NCI-H1048 (cell line): ENCODE measurements around the gene ASS1.

Experiments used
- DNase-seq: peaks from one replicate; lab custom pipeline; 2025; lab: John Stamatoyannopoulos, UW

The ASS1 gene

GRCh38 chr9:130454096-130454811 lies 9.5 kb downstream of the ASS1 start:
- DNase-seq: no peak

- no peak for DNase-seq
Observed at GRCh38 chr9:130454812-130455325, 10.1 kb downstream of the ASS1 start.

- DNase-seq: no peak
Observed at GRCh38 chr9:130458027-130458803, 13.5 kb downstream of the ASS1 start.

DNA sequence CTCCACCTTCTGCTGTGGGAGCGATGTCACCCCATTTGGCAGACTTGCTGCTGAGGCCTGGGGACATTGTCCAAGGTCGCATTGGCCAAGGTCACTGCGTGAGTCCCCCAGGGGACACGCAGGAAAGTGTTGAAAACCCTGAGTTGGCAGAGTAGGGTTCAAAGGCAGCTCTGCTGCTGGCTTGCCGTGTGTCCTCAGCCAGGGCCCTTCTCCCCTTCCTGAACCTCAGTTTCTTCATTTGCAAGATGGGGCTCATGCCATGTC lies 14.0 kb downstream of the ASS1 start:
- no peak for DNase-seq

DNA sequence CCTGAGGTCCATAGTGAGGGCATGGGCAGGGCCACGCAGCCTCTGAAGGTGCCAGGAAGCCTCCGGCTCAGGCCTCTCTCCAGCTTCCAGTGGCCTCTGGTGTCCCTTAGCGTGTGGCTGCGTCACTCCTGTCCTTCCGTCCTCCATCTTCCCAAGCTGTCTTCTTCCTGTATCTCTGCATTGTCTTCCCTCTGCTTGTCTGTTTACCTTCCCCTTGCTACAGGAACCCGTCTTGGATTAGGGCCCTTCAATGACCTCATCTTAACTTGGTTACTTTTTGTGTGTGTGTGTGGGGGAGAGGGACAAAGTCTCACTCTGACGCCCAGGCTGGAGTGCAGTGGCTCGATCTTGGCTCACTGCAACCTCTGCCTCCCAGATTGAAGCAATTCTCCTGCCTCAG lies 14.4 kb downstream of the ASS1 start:
- DNase-seq: no peak

DNA sequence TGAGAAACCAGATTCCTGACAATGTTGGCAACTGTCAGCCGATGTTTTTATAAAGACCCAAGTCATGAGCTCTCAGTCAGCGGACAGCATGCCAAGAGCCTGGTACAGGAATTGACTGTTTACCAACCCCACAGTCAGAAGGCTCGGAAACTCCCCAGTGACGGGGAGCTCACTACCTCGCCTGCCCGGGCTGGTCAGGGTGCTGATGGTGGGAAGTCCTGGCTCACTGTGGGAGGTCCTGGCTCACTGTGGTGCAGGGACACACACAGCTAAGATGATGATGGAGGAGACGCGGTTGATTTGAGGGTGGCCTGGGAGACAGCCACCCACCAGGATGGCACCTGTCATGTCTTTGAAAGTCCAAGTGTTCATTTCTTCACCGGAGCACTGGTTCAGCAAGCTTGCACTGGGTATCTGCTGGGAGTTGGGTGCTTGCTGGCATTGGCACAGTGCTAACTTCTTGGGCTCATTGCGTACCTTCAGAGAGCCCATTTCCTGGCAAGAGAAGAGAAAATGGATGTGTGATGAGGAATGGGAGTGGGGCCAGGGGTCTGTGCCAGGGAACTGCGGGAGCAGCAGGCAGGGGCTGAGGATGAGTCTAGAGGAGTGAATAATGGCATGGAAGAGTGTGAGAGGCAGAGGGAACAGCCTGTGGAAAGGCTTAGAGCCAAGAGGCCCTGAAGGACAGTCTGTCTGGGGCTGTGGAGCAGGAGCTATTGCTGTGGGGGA lies 15.3 kb downstream of the ASS1 start:
- no peak for DNase-seq

- no peak for DNase-seq
Observed at GRCh38 chr9:130461218-130461630, 16.5 kb downstream of the ASS1 start.

DNA sequence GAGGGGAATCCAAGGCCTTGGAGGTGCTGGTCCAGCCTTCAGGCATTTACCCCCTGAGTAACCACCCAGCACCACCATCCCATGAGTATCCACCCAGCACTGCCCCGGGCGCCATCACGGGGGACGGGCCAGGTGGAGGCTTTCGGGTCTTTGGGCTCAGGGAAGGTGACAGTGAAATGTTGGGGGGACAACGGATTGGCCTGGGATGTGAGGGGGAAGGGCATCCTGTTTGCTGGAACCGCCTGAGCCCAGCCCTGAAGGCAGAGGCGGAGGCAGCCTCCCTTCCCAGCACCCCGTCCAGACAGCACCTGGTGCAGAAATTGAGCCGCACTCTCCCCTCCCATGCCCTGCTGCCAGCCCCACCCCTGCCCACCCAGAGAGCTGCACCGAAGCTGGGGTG lies 17.0 kb downstream of the ASS1 start:
- no peak for DNase-seq

GRCh38 chr9:130462685-130463540 lies 18.2 kb downstream of the ASS1 start:
- DNase-seq: no peak

GRCh38 chr9:130463763-130464745 lies 19.3 kb downstream of the ASS1 start:
- no peak for DNase-seq

- DNase-seq: no peak
Observed at GRCh38 chr9:130465383-130466096, 20.8 kb downstream of the ASS1 start.

DNA sequence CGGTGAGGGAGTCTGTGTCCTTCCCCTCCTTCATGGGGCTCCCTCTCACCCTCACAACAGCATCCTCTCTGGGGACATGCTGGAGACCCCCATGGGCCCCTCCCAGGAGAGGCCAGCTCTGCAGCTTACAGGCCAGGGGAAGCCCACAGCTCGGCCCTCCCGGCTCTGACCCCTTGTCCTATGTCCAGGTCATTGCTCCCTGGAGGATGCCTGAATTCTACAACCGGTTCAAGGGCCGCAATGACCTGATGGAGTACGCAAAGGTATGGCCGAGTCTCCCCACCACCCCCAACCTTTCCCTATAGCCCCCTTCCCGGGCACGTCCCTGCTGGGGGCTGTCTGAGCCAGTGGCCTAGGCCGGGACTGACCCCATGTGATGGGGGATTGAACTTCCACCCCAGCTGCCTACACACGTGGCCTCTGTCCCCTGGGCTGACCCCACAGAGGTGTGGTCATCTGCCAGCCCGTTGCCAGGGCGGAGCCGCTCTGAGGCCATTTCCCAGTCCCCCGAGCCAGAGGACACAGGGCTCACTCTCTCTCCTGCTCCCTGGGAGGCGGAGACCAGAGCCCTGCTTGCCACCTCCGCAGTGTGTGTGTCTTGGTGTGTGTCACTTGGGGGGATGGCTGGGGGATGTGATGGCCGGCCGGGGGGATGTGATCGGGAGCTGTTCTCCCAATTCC lies 21.9 kb downstream of the ASS1 start:
- DNase-seq: no peak

GRCh38 chr9:130467316-130467715 lies 22.6 kb downstream of the ASS1 start:
- DNase-seq: no peak

- no peak for DNase-seq
Observed at GRCh38 chr9:130468566-130468965, 23.8 kb downstream of the ASS1 start.

DNA sequence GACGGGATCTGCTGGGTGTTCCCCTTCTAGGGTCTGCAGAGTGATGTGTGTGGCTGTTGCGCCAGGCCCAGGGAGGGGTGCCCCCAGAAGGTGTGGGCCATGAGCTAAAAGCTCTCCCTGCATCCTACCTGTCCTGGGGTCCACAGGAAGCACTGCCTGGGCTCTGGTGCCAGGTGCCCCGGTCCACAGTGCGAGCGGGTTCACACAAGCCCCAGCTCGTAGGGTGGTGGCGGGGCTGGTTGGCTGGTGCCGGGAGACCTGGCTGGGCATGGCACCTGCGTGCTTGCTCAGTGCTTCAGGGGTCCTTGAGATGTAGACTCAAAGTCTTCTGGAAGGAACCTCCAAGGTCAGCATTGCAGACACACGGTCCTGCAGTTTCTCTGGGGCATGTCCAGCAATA lies 25.5 kb downstream of the ASS1 start:
- no peak for DNase-seq

DNA sequence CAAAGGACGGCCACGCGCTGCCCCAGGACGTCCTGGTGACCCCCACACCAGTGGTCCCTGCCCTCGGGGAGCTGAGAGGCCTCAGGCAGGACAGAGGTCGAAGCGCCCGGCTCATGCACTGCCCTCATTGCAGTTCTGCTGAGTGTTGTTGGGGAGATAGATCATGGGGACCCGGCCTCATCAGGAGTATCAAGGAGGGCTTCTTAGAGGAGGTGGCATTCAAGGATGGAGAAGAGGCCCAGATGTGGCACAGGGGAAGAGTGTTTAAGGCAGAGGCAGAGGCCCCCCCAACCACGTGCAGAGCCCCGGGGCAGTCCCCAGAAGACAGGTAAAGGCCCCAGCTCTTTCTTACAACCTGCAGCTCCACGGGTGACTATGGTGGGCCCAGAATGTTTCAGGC lies 26.2 kb downstream of the ASS1 start:
- no peak for DNase-seq

DNA sequence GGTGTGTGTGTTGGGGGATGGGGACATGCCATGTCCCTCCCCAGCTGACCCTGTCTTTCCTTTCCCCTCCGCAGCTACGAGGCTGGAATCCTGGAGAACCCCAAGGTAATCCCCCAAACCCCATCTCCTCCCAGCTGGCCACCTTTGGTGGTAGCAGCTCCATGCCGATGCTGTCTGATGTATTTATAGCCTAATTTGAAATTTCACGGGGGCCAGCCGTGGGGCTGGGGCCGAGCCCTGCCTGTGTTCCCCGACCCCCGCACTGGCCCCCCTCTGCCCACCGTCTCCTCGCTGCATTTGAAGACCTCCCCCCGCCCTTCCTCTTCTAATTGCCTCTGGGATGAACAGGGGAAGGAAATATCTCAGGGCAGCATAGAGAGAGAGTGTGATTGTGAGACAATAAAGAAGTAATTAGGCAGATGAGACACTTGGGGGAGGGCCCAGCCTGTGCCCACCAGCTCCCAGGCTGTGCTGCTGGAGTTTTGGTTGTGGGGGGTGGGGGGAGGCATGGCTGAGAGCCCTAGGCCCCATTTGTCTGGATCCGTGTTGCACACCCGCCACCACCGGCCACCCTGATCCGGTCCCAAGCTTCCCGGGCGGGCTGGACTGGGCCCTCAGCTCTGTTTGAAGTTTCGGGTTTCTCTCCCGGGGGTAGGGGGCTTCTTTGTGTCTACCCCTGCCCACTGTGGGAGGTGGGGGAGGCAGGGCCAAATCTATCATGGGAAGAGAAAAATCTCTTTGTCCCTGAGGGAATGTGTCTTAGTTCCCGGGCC lies 26.8 kb downstream of the ASS1 start:
- DNase-seq: no peak

DNA sequence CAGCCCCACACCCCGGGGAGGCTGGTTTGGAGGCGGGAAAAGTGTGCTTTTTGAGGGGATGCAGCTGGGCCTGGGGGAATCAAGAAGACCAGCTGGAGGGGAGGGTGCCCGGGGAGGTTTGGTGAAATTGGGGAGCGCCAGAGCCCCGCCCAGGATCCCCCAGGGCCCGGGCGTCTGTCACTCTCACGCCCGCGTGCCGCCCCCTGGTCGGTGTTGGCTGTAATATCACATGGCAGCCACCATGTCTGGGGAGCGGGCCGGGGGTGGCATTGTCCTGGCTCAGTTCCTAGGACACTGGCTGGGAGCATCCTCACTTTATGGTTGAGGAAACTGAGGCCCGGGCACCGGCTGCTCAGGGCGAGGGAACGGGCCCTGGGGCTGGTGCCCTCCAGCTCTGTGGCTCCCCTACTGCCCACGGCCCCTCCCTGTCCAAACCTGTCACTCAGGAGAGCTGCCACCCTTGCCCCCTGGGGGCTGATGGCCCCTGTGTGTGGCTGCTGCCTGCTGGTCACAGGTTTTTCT lies 27.5 kb downstream of the ASS1 start:
- DNase-seq: no peak

DNA sequence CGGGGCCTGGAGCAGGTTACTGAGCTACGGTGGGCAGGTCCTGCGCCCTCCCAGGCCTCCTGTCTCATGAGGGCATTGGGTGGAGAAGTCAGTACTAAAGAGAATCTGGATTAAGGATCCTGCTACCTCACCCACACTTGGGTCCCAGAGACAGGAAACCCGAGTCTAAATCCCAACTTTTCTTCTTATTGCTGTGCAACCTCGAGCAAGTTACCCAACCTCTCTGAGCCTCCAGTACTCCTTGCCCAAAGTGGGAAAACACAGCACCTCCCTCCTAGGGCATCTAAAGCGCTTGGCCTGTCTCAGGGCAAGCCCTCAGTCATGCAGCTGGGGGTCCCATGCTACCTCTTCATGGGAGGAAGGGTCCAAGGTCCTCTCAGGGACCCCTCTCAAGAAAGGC lies 28.2 kb downstream of the ASS1 start:
- no peak for DNase-seq
